A673 (cell line): ENCODE data around the gene AKAP6. TPM values are rescaled to one million over a fixed set of nuclear protein-coding genes. Genes with fewer than 3 reads are reported as not detected.

ENCODE experiments used
- BruUV-seq: library from RNA; stranded (reverse); fragments of 400-500 nt; replicated peaks from 2 replicates; lab custom pipeline; 2021; lab: Mats Ljungman, UMichigan
- CTCF ChIA-PET: fragments of 300-600 bp; sonication (Branson Sonifier 250); formaldehyde crosslinking; loops from one replicate; lab custom pipeline; 2022; ENCODE audit warnings: antibody characterized with exemption; lab: Charles Lee
- POLR2A ChIA-PET: fragments of 300-600 bp; sonication (Branson Sonifier 250); formaldehyde crosslinking; loops from one replicate; lab custom pipeline; 2022; ENCODE audit warnings: antibody characterized with exemption; ENCODE audit not compliant: low non-redundant PET; lab: Charles Lee
- DNase-seq: peaks from one replicate; pipeline ENCODE4 v3.0.0-alpha.2; 2015; ENCODE audit warnings: low spot score
- H3K27ac ChIP-seq: fragments of 200-600 bp; sonication (generic); 2 replicates; pipeline ENCODE4 v1.5.1; 2016; ENCODE audit warnings: mixed run types, low read depth, mild to moderate bottlenecking, mixed read lengths, antibody characterized with exemption, low read length; ENCODE audit not compliant: poor library complexity, severe bottlenecking
- H3K27me3 ChIP-seq: fragments of 200-600 bp; sonication (generic); replicated peaks from 2 replicates; pipeline ENCODE4 v1.6.1; 2017; ENCODE audit warnings: mixed run types, low read depth, mild to moderate bottlenecking, mixed read lengths, antibody characterized with exemption, low read length; ENCODE audit not compliant: insufficient read depth, poor library complexity
- H3K36me3 ChIP-seq: fragments of 200-600 bp; sonication (generic); 2 replicates; pipeline ENCODE4 v1.6.1; 2016; ENCODE audit warnings: mixed run types, mild to moderate bottlenecking, mixed read lengths, antibody characterized with exemption, low read length; ENCODE audit not compliant: insufficient read depth, poor library complexity, severe bottlenecking
- H3K4me1 ChIP-seq: fragments of 200-600 bp; sonication (generic); 2 replicates; pipeline ENCODE4 v1.6.1; 2017; ENCODE audit warnings: mixed run types, mild to moderate bottlenecking, mixed read lengths, antibody characterized with exemption, low read length; ENCODE audit not compliant: insufficient read depth, poor library complexity, severe bottlenecking
- H3K4me3 ChIP-seq: fragments of 200-600 bp; sonication (generic); 2 replicates; pipeline ENCODE4 v1.5.1; 2016; ENCODE audit warnings: low read depth, mixed run types, mild to moderate bottlenecking, mixed read lengths, low read length; ENCODE audit not compliant: poor library complexity, severe bottlenecking
- H3K9me3 ChIP-seq: fragments of 200-600 bp; sonication (generic); 2 replicates; pipeline ENCODE4 v1.6.1; 2016; ENCODE audit warnings: mixed run types, low read depth, mild to moderate bottlenecking, mixed read lengths, antibody characterized with exemption, low read length; ENCODE audit not compliant: poor library complexity, severe bottlenecking
- CTCF ChIP-seq: fragments of 300-800, 200-600 bp; sonication (generic); conservative IDR thresholded peaks from 2 replicates; pipeline ENCODE4 v1.5.1; 2017; ENCODE audit warnings: low read depth, mild to moderate bottlenecking, antibody characterized with exemption, low read length, moderate library complexity, mixed read lengths
- EZH2 ChIP-seq: fragments of 200-600 bp; sonication (generic); IDR thresholded peaks from 2 replicates; pipeline ENCODE4 v1.6.1; 2017; ENCODE audit warnings: borderline replicate concordance, low read depth, mild to moderate bottlenecking, mixed read lengths, antibody characterized with exemption, low read length; ENCODE audit not compliant: poor library complexity, severe bottlenecking
- intact Hi-C: fragments of 100-400 bp; cut with micrococcal nuclease; formaldehyde crosslinking; loops from one replicate; pipeline ENCODE4 v1.10.0; 2022; ENCODE audit not compliant: unreplicated experiment
- total RNA-seq: library from RNA; stranded (reverse); gene quantifications from 2 replicates; pipeline ENCODE4 v1.2.3, GENCODE V29; 2021

AKAP6 gene
- total RNA-seq, 1 experiment from 2014 or later, result 0.73 TPM

GRCh38 chr14:32756173-32756572, 427.1 kb downstream of the AKAP6 start:
- no peak for DNase-seq
- intact Hi-C loops, result no loop called here
- Histone ChIP-seq H3K27me3 (no peaks in the 10 kb centered on the region), H3K27ac (no peak overlapping the region), H3K4me1 (no peaks in the 10 kb centered on the region), H3K4me3 (no peak overlapping the region), H3K36me3 (no peaks in the 10 kb centered on the region), H3K9me3 (peaks cover 14% of the 10 kb centered on the region)
- ChIA-PET POLR2A (no interaction called here), CTCF (no interaction called here)
- TF ChIP-seq EZH2, result no peak
- no peak for TF ChIP-seq CTCF
- BruUV-seq, result no TSS peak

GRCh38 chr14:32756775-32757174, 427.7 kb downstream of the AKAP6 start:
- ChIA-PET CTCF (no interaction called here), POLR2A (no interaction called here)
- no peaks in the 10 kb centered on the region for H3K27me3 ChIP-seq
- no peak overlapping the region for H3K27ac ChIP-seq
- no TSS peak for BruUV-seq
- TF ChIP-seq CTCF, result no peak
- no peak for TF ChIP-seq EZH2
- intact Hi-C loops, result no loop called here
- no peaks in the 10 kb centered on the region for H3K36me3 ChIP-seq
- peaks cover 14% of the 10 kb centered on the region for H3K9me3 ChIP-seq
- no peak for DNase-seq
- no peak overlapping the region for H3K4me3 ChIP-seq
- H3K4me1 ChIP-seq, result no peaks in the 10 kb centered on the region

GRCh38 chr14:32757568-32757967, 428.5 kb downstream of the AKAP6 start:
- H3K36me3 ChIP-seq, result no peaks in the 10 kb centered on the region
- intact Hi-C loops, result no loop called here
- ChIA-PET POLR2A (no interaction called here), CTCF (no interaction called here)
- TF ChIP-seq CTCF (no peak), EZH2 (no peak)
- BruUV-seq, result no TSS peak
- no peak overlapping the region for H3K27ac ChIP-seq
- no peak for DNase-seq
- no peaks in the 10 kb centered on the region for H3K27me3 ChIP-seq
- H3K9me3 ChIP-seq, result peaks cover 14% of the 10 kb centered on the region
- peaks cover under 1% of the 10 kb centered on the region for H3K4me1 ChIP-seq
- H3K4me3 ChIP-seq, result no peak overlapping the region
